Stimulated activated effector memory CD8-positive, alpha-beta T cell treated with anti-CD3 and anti-CD28 coated beads, Interleukin-12 subunit alpha, Interleukin-12 subunit beta, amount 100 ng/mL, for 72 hours (primary cell): Measurements from ENCODE around the gene OSGIN1.

Experiments used
- ATAC-seq: fragments of 150-1000 bp; cut with Tn5 transposase; 2 replicates; pipeline ENCODE4 v1.10.0; 2021
- DNase-seq, 2 donors: peaks; one replicate each; pipeline ENCODE4 v3.0.0; 2021 to 2022; ENCODE audit warnings: low spot score in 2 of 2
- H3K27ac Mint-ChIP-seq: one replicate; pipeline ENCODE4 v1.8.0; 2022; ENCODE audit warnings: mild to moderate bottlenecking, mixed read lengths
- H3K36me3 Mint-ChIP-seq: one replicate; pipeline ENCODE4 v1.8.0; 2022; ENCODE audit warnings: mild to moderate bottlenecking, mixed read lengths
- H3K4me1 Mint-ChIP-seq: one replicate; pipeline ENCODE4 v1.8.0; 2022; ENCODE audit warnings: mixed read lengths
- H3K4me3 Mint-ChIP-seq: one replicate; pipeline ENCODE4 v1.8.0; 2022; ENCODE audit warnings: mild to moderate bottlenecking, mixed read lengths
- H3K9me3 Mint-ChIP-seq: one replicate; pipeline ENCODE4 v1.8.0; 2022; ENCODE audit warnings: mixed read lengths

Gene OSGIN1

GRCh38 chr16:83979441-83979840 is 26.4 kb downstream of the OSGIN1 start:
- Mint-ChIP-seq H3K9me3 (no peaks in the 10 kb centered on the region), H3K4me1 (no peaks in the 10 kb centered on the region), H3K27ac (no peak overlapping the region), H3K36me3 (no peaks in the 10 kb centered on the region), H3K4me3 (no peak overlapping the region)
- ATAC-seq (no peak), DNase-seq (no peak)

GRCh38 chr16:83980794-83981193 is 27.8 kb downstream of the OSGIN1 start:
- no peak for ATAC-seq
- H3K36me3 Mint-ChIP-seq = no peaks in the 10 kb centered on the region
- no peak for DNase-seq
- H3K27ac Mint-ChIP-seq = no peak overlapping the region
- H3K4me3 Mint-ChIP-seq = no peak overlapping the region
- H3K4me1 Mint-ChIP-seq = no peaks in the 10 kb centered on the region
- H3K9me3 Mint-ChIP-seq = no peaks in the 10 kb centered on the region

GRCh38 chr16:83981799-83982198 is 28.8 kb downstream of the OSGIN1 start:
- H3K4me3 Mint-ChIP-seq = no peak overlapping the region
- no peaks in the 10 kb centered on the region for H3K9me3 Mint-ChIP-seq
- no peaks in the 10 kb centered on the region for H3K4me1 Mint-ChIP-seq
- H3K36me3 Mint-ChIP-seq = no peaks in the 10 kb centered on the region
- ATAC-seq (no peak), DNase-seq (no peak)
- H3K27ac Mint-ChIP-seq = no peak overlapping the region

GRCh38 chr16:83983491-83983890 is 30.5 kb downstream of the OSGIN1 start:
- ATAC-seq = no peak
- no peak for DNase-seq
- H3K36me3 Mint-ChIP-seq = no peaks in the 10 kb centered on the region
- no peak overlapping the region for H3K27ac Mint-ChIP-seq
- no peaks in the 10 kb centered on the region for H3K9me3 Mint-ChIP-seq
- H3K4me3 Mint-ChIP-seq = no peak overlapping the region
- H3K4me1 Mint-ChIP-seq = no peaks in the 10 kb centered on the region

- ATAC-seq (no peak), DNase-seq (no peak)
- H3K4me3 Mint-ChIP-seq = no peak overlapping the region
- H3K27ac Mint-ChIP-seq = no peak overlapping the region
- H3K9me3 Mint-ChIP-seq = no peaks in the 10 kb centered on the region
- H3K36me3 Mint-ChIP-seq = no peaks in the 10 kb centered on the region
- no peaks in the 10 kb centered on the region for H3K4me1 Mint-ChIP-seq
These were observed 36.3 kb downstream of the OSGIN1 start for GRCh38 chr16:83989300-83989699.

GRCh38 chr16:83990492-83990891 is 37.5 kb downstream of the OSGIN1 start:
- Mint-ChIP-seq H3K4me1 (no peaks in the 10 kb centered on the region), H3K9me3 (no peaks in the 10 kb centered on the region), H3K4me3 (no peak overlapping the region), H3K27ac (no peak overlapping the region), H3K36me3 (no peaks in the 10 kb centered on the region)
- DNase-seq (no peak), ATAC-seq (no peak)

- DNase-seq (no peak), ATAC-seq (no peak)
- no peaks in the 10 kb centered on the region for H3K4me1 Mint-ChIP-seq
- no peaks in the 10 kb centered on the region for H3K9me3 Mint-ChIP-seq
- H3K27ac Mint-ChIP-seq = no peak overlapping the region
- no peaks in the 10 kb centered on the region for H3K36me3 Mint-ChIP-seq
- no peak overlapping the region for H3K4me3 Mint-ChIP-seq
These were observed 39.6 kb downstream of the OSGIN1 start for GRCh38 chr16:83992624-83993023.

GRCh38 chr16:83994087-83994486 is 41.0 kb downstream of the OSGIN1 start:
- ATAC-seq (peak; percentile 8), DNase-seq (no peak)
- Mint-ChIP-seq H3K9me3 (no peaks in the 10 kb centered on the region), H3K36me3 (no peaks in the 10 kb centered on the region), H3K27ac (no peak overlapping the region), H3K4me3 (no peak overlapping the region), H3K4me1 (no peaks in the 10 kb centered on the region)

GRCh38 chr16:83994703-83995102 is 41.7 kb downstream of the OSGIN1 start:
- Mint-ChIP-seq H3K27ac (no peak overlapping the region), H3K36me3 (no peaks in the 10 kb centered on the region), H3K4me1 (no peaks in the 10 kb centered on the region), H3K9me3 (no peaks in the 10 kb centered on the region), H3K4me3 (no peak overlapping the region)
- DNase-seq (no peak), ATAC-seq (no peak)

- Mint-ChIP-seq H3K4me3 (no peak overlapping the region), H3K27ac (no peak overlapping the region), H3K4me1 (no peaks in the 10 kb centered on the region), H3K9me3 (no peaks in the 10 kb centered on the region), H3K36me3 (no peaks in the 10 kb centered on the region)
- ATAC-seq (no peak), DNase-seq (no peak)
These were observed 42.7 kb downstream of the OSGIN1 start for GRCh38 chr16:83995754-83996153.

- no peak overlapping the region for H3K4me3 Mint-ChIP-seq
- DNase-seq (no peak), ATAC-seq (peak; percentile 42)
- H3K27ac Mint-ChIP-seq = no peak overlapping the region
- no peaks in the 10 kb centered on the region for H3K4me1 Mint-ChIP-seq
- H3K9me3 Mint-ChIP-seq = no peaks in the 10 kb centered on the region
- no peaks in the 10 kb centered on the region for H3K36me3 Mint-ChIP-seq
These were observed 43.6 kb downstream of the OSGIN1 start for GRCh38 chr16:83996481-83997252.

GRCh38 chr16:83998091-83998490 is 45.1 kb downstream of the OSGIN1 start:
- no peak overlapping the region for H3K27ac Mint-ChIP-seq
- no peaks in the 10 kb centered on the region for H3K9me3 Mint-ChIP-seq
- no peak for DNase-seq
- H3K36me3 Mint-ChIP-seq = no peaks in the 10 kb centered on the region
- H3K4me1 Mint-ChIP-seq = no peaks in the 10 kb centered on the region
- H3K4me3 Mint-ChIP-seq = no peak overlapping the region
- no peak for ATAC-seq

- Mint-ChIP-seq H3K9me3 (no peaks in the 10 kb centered on the region), H3K4me1 (no peaks in the 10 kb centered on the region), H3K36me3 (no peaks in the 10 kb centered on the region), H3K4me3 (no peak overlapping the region), H3K27ac (no peak overlapping the region)
- ATAC-seq (no peak), DNase-seq (no peak)
These were observed 48.1 kb downstream of the OSGIN1 start for GRCh38 chr16:84000989-84001642.

GRCh38 chr16:84001726-84002125 is 48.7 kb downstream of the OSGIN1 start:
- Mint-ChIP-seq H3K4me3 (no peak overlapping the region), H3K27ac (no peak overlapping the region), H3K9me3 (no peaks in the 10 kb centered on the region), H3K36me3 (no peaks in the 10 kb centered on the region), H3K4me1 (no peaks in the 10 kb centered on the region)
- DNase-seq (no peak), ATAC-seq (no peak)

GRCh38 chr16:84003038-84003437 is 50.0 kb downstream of the OSGIN1 start:
- DNase-seq (no peak), ATAC-seq (no peak)
- no peaks in the 10 kb centered on the region for H3K36me3 Mint-ChIP-seq
- no peak overlapping the region for H3K27ac Mint-ChIP-seq
- no peaks in the 10 kb centered on the region for H3K9me3 Mint-ChIP-seq
- H3K4me3 Mint-ChIP-seq = no peak overlapping the region
- no peaks in the 10 kb centered on the region for H3K4me1 Mint-ChIP-seq

- no peak for ATAC-seq
- H3K36me3 Mint-ChIP-seq = no peaks in the 10 kb centered on the region
These were observed 51.4 kb downstream of the OSGIN1 start for GRCh38 chr16:84004442-84004841.

More at GRCh38 chr16:84004442-84004841, 51.4 kb downstream of the OSGIN1 start:
- DNase-seq = no peak
- no peak overlapping the region for H3K4me3 Mint-ChIP-seq
- H3K4me1 Mint-ChIP-seq = no peaks in the 10 kb centered on the region
- no peak overlapping the region for H3K27ac Mint-ChIP-seq
- H3K9me3 Mint-ChIP-seq = no peaks in the 10 kb centered on the region
